ENCODE measurements around the gene FARP1. TPM values are rescaled to one million over a fixed set of nuclear protein-coding genes. Genes with fewer than 3 reads are reported as not detected.

Gene FARP1
- total and polyA plus RNA-seq, 2 of the 8 experiments (the other 6 are each of a cell fraction or from before 2014, with no cell fraction given) = 24.7 to 104 TPM

- no peak for TF ChIP-seq RFX5 (IDR thresholded peaks at IDR 0.05; ENCODE audit: borderline replicate concordance, low read depth, low read length)
- TF ChIP-seq TAF7 (optimal IDR thresholded peaks at IDR 0.05; ENCODE audit: borderline replicate concordance, low read depth, low read length) = no peak
- no peak for TF ChIP-seq EGR1 (IDR thresholded peaks at IDR 0.05; ENCODE audit: borderline replicate concordance, low read depth, low read length)
- no peak for TF ChIP-seq SIRT6 (IDR thresholded peaks at IDR 0.05; ENCODE audit: low read length)
- TF ChIP-seq BACH1 (IDR thresholded peaks at IDR 0.05; ENCODE audit: low read length) = no peak
These were observed 38.4 kb downstream of the FARP1 start (continued) for GRCh38 chr13:98181111-98181815.

Measured in H1 (cell line).